NB4 (cell line): ENCODE data around the gene DCLRE1C.

Experiments used
- MYC ChIP-seq: IDR thresholded peaks from 2 replicates; pipeline ENCODE4 v1.6.1; 2011; ENCODE audit warnings: low read depth, low read length
- POLR2A ChIP-seq: IDR thresholded peaks from 2 replicates; pipeline ENCODE4 v1.6.1; 2011; ENCODE audit warnings: mild to moderate bottlenecking; ENCODE audit not compliant: insufficient read length; ENCODE audit errors: extremely low read depth
- TF ChIP-seq, protein P1 (sequence below): IDR thresholded peaks from one replicate; pipeline ENCODE4 v1.5.1; 2012; ENCODE audit warnings: low read depth, low read length

GRCh38 chr10:14949291-14949690 is 4.6 kb downstream of the DCLRE1C start:
- TF ChIP-seq, protein P1, sequence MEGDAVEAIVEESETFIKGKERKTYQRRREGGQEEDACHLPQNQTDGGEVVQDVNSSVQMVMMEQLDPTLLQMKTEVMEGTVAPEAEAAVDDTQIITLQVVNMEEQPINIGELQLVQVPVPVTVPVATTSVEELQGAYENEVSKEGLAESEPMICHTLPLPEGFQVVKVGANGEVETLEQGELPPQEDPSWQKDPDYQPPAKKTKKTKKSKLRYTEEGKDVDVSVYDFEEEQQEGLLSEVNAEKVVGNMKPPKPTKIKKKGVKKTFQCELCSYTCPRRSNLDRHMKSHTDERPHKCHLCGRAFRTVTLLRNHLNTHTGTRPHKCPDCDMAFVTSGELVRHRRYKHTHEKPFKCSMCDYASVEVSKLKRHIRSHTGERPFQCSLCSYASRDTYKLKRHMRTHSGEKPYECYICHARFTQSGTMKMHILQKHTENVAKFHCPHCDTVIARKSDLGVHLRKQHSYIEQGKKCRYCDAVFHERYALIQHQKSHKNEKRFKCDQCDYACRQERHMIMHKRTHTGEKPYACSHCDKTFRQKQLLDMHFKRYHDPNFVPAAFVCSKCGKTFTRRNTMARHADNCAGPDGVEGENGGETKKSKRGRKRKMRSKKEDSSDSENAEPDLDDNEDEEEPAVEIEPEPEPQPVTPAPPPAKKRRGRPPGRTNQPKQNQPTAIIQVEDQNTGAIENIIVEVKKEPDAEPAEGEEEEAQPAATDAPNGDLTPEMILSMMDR: no peak
- TF ChIP-seq POLR2A (no peak), MYC (no peak)
